K562 (cell line): ENCODE results near the gene FNBP1. TPM values are rescaled to one million over a fixed set of nuclear protein-coding genes. Genes with fewer than 3 reads are reported as not detected.

Source experiments
- ATAC-seq: fragments of 200-7000 bp; cut with Tn5 transposase; 3 replicates; pipeline ENCODE4 v1.9.1; 2020; ENCODE audit warnings: moderate library complexity
- BruUV-seq: library from RNA; stranded (reverse); fragments of 400-500 nt; replicated peaks from 2 replicates; lab custom pipeline; 2021; lab: Mats Ljungman, UMichigan
- CTCF ChIA-PET: fragments of 300-600 bp; formaldehyde crosslinking; extraction: SDS; loops from one replicate; lab custom pipeline; 2021; ENCODE audit warnings: low intra/inter-chr PET ratio; lab: Yijun Ruan, JAX
- POLR2A ChIA-PET: fragments of 300-600, 350-650 bp; sonication (Branson Sonifier 250); formaldehyde crosslinking; extraction: SDS; loops from one replicate; lab custom pipeline; 2021; ENCODE audit warnings: antibody characterized with exemption, inconsistent platforms; lab: Yijun Ruan, JAX
- DNase-seq, 4 experiments: peaks; one replicate each; pipeline versions ENCODE4 v3.0.0 to v3.0.0-alpha.2; 2011 to 2018; ENCODE audit warnings: low spot score in 3 of 4, mixed read lengths in 3 of 4; ENCODE audit errors: extremely low read depth in 1 of 4
- FAIRE-seq: peaks from 2 replicates; lab custom pipeline; 2011; peaks lifted over from hg19 to GRCh38; lab: Jason Lieb, UNC
- H2AFZ ChIP-seq: 2 replicates; pipeline ENCODE4 v1.6.0; 2011; ENCODE audit warnings: low read depth, low read length, control low read depth, inconsistent platforms
- H3K27ac ChIP-seq: fragments of 200-600 bp; 3 replicates; pipeline ENCODE4 v1.8.0; 2011; ENCODE audit warnings: low read depth, mild to moderate bottlenecking, control low read depth, inconsistent platforms, low read length, moderate library complexity, mixed read lengths; ENCODE audit errors: extremely low read depth
- H3K27me3 ChIP-seq, 2 experiments: fragments of 300-600 bp in 1 of 2; 2 replicates in 1 of 2; 3 replicates in 1 of 2; pipeline versions ENCODE4 v1.6.0 to v1.8.0; 2011; ENCODE audit warnings: inconsistent platforms in 2 of 2, low read length in 2 of 2, mild to moderate bottlenecking in 1 of 2, mixed read lengths in 1 of 2, moderate library complexity in 1 of 2; ENCODE audit not compliant: control insufficient read depth in 2 of 2, insufficient read depth in 2 of 2
- H3K36me3 ChIP-seq: fragments of 300-600 bp; 3 replicates; pipeline ENCODE4 v1.8.0; 2011; ENCODE audit warnings: mild to moderate bottlenecking, low read length, inconsistent platforms; ENCODE audit not compliant: control insufficient read depth, insufficient read depth
- H3K4me1 ChIP-seq, 2 experiments: fragments of 200-600 bp in 1 of 2; replicated peaks in 1 of 2; 2 replicates in 1 of 2; 3 replicates in 1 of 2; pipeline versions ENCODE4 v1.5.1 to v1.8.0; 2011; ENCODE audit warnings: inconsistent platforms in 2 of 2, low read length in 2 of 2, mild to moderate bottlenecking in 1 of 2, mixed read lengths in 1 of 2, moderate library complexity in 1 of 2; ENCODE audit not compliant: control insufficient read depth in 2 of 2, insufficient read depth in 2 of 2
- H3K4me2 ChIP-seq: 2 replicates; pipeline ENCODE4 v1.6.1; 2011; ENCODE audit warnings: low read length, control low read depth, inconsistent platforms, mixed read lengths; ENCODE audit not compliant: insufficient read depth
- H3K4me3 ChIP-seq: fragments of 200-600 bp; sonication (generic), shearing (Covaris generic); 2 replicates; pipeline ENCODE4 v1.5.1; 2016; ENCODE audit warnings: control low read depth, inconsistent platforms
- H3K79me2 ChIP-seq: fragments of 200-600 bp; 3 replicates; pipeline ENCODE4 v1.8.0; 2011; ENCODE audit warnings: low read length, inconsistent platforms; ENCODE audit not compliant: control insufficient read depth, insufficient read depth
- H3K9ac ChIP-seq, 2 experiments: 2 replicates each; pipeline versions ENCODE4 v1.6.0 to v1.6.1; 2011; ENCODE audit warnings: low read depth in 2 of 2, low read length in 2 of 2, control low read depth in 1 of 2, inconsistent platforms in 1 of 2, mild to moderate bottlenecking in 1 of 2, mixed read lengths in 1 of 2; ENCODE audit not compliant: insufficient read depth in 1 of 2
- H3K9me1 ChIP-seq: one replicate; pipeline ENCODE4 v1.6.0; 2011; ENCODE audit warnings: inconsistent platforms, mild to moderate bottlenecking, low read length, moderate library complexity; ENCODE audit not compliant: control insufficient read depth, insufficient read depth
- H3K9me3 ChIP-seq: replicated peaks from 2 replicates; pipeline ENCODE4 v1.5.1; 2011; ENCODE audit warnings: low read depth, low read length, inconsistent platforms; ENCODE audit not compliant: control insufficient read depth, insufficient read depth
- H4K20me1 ChIP-seq: replicated peaks from 2 replicates; pipeline ENCODE4 v1.6.1; 2011; ENCODE audit warnings: low read length, inconsistent platforms, mixed read lengths; ENCODE audit not compliant: control insufficient read depth, insufficient read depth
- CCNT2 ChIP-seq: IDR thresholded peaks from 2 replicates; pipeline ENCODE4 v1.6.1; 2011; ENCODE audit warnings: borderline replicate concordance, low read depth, mild to moderate bottlenecking, moderate library complexity, mixed read lengths, low read length; ENCODE audit not compliant: insufficient read length; ENCODE audit errors: extremely low read depth
- GATAD2B ChIP-seq: fragments of 450-650 bp; IDR thresholded peaks from 2 replicates; pipeline ENCODE4 v1.6.1; 2017; ENCODE audit warnings: mild to moderate bottlenecking, borderline replicate concordance
- MCM2 ChIP-seq: fragments of 450-650 bp; IDR thresholded peaks from 2 replicates; pipeline ENCODE4 v1.6.1; 2017; ENCODE audit warnings: low read depth, mild to moderate bottlenecking
- MCM5 ChIP-seq: fragments of 450-650 bp; IDR thresholded peaks from 2 replicates; pipeline ENCODE4 v1.6.1; 2016; ENCODE audit warnings: low read depth
- MECOM ChIP-seq: fragments of 250-450 bp; sonication (Bioruptor Pico); IDR thresholded peaks from 2 replicates; pipeline ENCODE4 v1.8.0; 2022; ENCODE audit warnings: inconsistent platforms
- NR2C1 ChIP-seq, 2 experiments: fragments of 450-650 bp; IDR thresholded peaks; 2 replicates each; pipeline ENCODE4 v1.6.1; 2017; ENCODE audit warnings: mild to moderate bottlenecking in 2 of 2, antibody characterized with exemption in 1 of 2, inconsistent platforms in 1 of 2, missing compliant biosample characterization in 1 of 2, missing genetic modification characterization in 1 of 2
- NR2C2 ChIP-seq, 2 experiments: fragments of 200-800 bp in 1 of 2; sonication (Bioruptor generic) in 1 of 2; sonication (generic) in 1 of 2; formaldehyde crosslinking in 1 of 2; IDR thresholded peaks; 2 replicates each; pipeline versions ENCODE4 v1.6.1 to v1.8.0; 2016 to 2022; ENCODE audit warnings: mild to moderate bottlenecking in 1 of 2, missing compliant biosample characterization in 1 of 2, missing genetic modification characterization in 1 of 2, missing genetic modification reagents in 1 of 2
- SRF ChIP-seq, 2 experiments: fragments of 250-450, 450-650 bp in 1 of 2; sonication (Bioruptor Pico) in 1 of 2; sonication (generic) in 1 of 2; formaldehyde crosslinking; IDR thresholded peaks; 2 replicates each; pipeline versions ENCODE4 v1.5.0 to v1.5.1; 2020 to 2022; ENCODE audit warnings: mild to moderate bottlenecking in 1 of 2, missing genetic modification reagents in 1 of 2
- ZFP1 ChIP-seq: fragments of 450-650 bp; formaldehyde crosslinking; IDR thresholded peaks from 2 replicates; pipeline ENCODE4 v1.4.0; 2020; ENCODE audit warnings: mild to moderate bottlenecking, mixed read lengths
- ZNF444 ChIP-seq: fragments of 250-450 bp; sonication (Bioruptor Pico); IDR thresholded peaks from 2 replicates; pipeline ENCODE4 v1.4.0; 2020; ENCODE audit warnings: mild to moderate bottlenecking, moderate library complexity
- WGBS: fragments of 100-300 bp; shearing (Covaris generic); methylation state at CpG from one replicate; pipeline ENCODE4 v1.1.6; 2016; ENCODE audit warnings: low coverage, mixed read lengths; ENCODE audit not compliant: insufficient coverage; ENCODE audit errors: missing lambda C conversion rate; 5-methylcytosine and 5-hydroxymethylcytosine counted together
- in situ Hi-C: fragments of 300-500 bp; cut with MboI; formaldehyde crosslinking; loops from 4 replicates; pipeline ENCODE4 v1.15.0; 2018; ENCODE audit warnings: inconsistent platforms, mixed read lengths
- intact Hi-C: fragments of 100-400 bp; cut with micrococcal nuclease; formaldehyde crosslinking; loops from 2 replicates; pipeline ENCODE4 v1.14.2; 2022
- polyA plus RNA-seq, 8 experiments: library from polyadenylated mRNA; depleted of rRNA in 4 of 8; stranded (reverse) in 5 of 8; unstranded in 3 of 8; fragments of >200 nt; fragmentation: Nextera tagmentation in 2 of 8; fragmentation: Illumina TruSeq in 1 of 8; extraction: Ambion mirVana in 2 of 8; extraction: Trizol in 1 of 8; gene quantifications; 2 replicates each; pipeline versions ENCODE4 v1.2.1 to v1.2.3, GENCODE V29; 2011 to 2014; ENCODE audit warnings: inconsistent platforms in 1 of 8, missing spikeins in 1 of 8
- total RNA-seq, 7 experiments: library from RNA; depleted of rRNA in 6 of 7; stranded (reverse); fragments of >200 nt in 6 of 7; fragmentation: Illumina TruSeq in 2 of 7; extraction: Trizol in 2 of 7; gene quantifications; 2 replicates each; pipeline versions ENCODE4 v1.2.1 to v1.2.3, GENCODE V29; 2011 to 2021; ENCODE audit warnings: low replicate concordance in 1 of 7
- TF ChIP-seq, protein P1 (sequence below): fragments of 450-650 bp; IDR thresholded peaks from 2 replicates; pipeline ENCODE4 v1.6.1; 2016; ENCODE audit warnings: borderline replicate concordance
- TF ChIP-seq, protein P2 (sequence below): IDR thresholded peaks from 2 replicates; pipeline ENCODE4 v1.6.1; 2012; ENCODE audit warnings: low read depth, low read length, improper control_type of control experiment, borderline replicate concordance
- TF ChIP-seq, protein P3 (sequence below): fragments of 450-650 bp; formaldehyde crosslinking; IDR thresholded peaks from 2 replicates; pipeline ENCODE4 v1.4.0; 2020; ENCODE audit warnings: mild to moderate bottlenecking, mixed read lengths
- TF ChIP-seq, protein P4 (sequence below): fragments of 250-450 bp; sonication (Bioruptor Pico); IDR thresholded peaks from 2 replicates; pipeline ENCODE4 v1.9.0; 2021; ENCODE audit warnings: mild to moderate bottlenecking, inconsistent platforms

FNBP1 gene
- total and polyA plus RNA-seq, 9 of the 15 experiments (the other 6 are each of a cell fraction or from before 2014, with no cell fraction given): 1.8 to 14.9 (median 7.6) TPM

DNA sequence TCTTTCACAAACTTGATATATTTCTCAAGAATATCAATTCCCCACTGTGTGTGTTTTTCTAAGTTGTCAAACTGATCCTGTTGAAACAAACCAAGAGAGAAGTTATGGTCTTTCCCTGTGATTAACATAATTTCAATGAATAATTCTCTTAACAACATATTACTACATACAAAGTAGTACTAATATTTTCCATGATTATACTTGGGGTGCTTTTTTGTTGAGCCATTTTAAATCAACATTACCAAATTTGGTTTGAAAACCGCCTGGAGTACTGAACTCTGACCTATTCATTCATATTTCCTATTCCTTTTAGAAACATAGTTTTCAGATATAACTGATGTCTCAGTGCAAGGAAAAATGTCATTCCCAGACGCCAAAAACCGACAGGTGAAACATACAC, 48.1 kb downstream of the FNBP1 start:
- H3K36me3 ChIP-seq: no peaks in the 10 kb centered on the region
- TF ChIP-seq, protein P1, sequence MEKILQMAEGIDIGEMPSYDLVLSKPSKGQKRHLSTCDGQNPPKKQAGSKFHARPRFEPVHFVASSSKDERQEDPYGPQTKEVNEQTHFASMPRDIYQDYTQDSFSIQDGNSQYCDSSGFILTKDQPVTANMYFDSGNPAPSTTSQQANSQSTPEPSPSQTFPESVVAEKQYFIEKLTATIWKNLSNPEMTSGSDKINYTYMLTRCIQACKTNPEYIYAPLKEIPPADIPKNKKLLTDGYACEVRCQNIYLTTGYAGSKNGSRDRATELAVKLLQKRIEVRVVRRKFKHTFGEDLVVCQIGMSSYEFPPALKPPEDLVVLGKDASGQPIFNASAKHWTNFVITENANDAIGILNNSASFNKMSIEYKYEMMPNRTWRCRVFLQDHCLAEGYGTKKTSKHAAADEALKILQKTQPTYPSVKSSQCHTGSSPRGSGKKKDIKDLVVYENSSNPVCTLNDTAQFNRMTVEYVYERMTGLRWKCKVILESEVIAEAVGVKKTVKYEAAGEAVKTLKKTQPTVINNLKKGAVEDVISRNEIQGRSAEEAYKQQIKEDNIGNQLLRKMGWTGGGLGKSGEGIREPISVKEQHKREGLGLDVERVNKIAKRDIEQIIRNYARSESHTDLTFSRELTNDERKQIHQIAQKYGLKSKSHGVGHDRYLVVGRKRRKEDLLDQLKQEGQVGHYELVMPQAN: no peak
- no peak for TF ChIP-seq NR2C1 (IDR thresholded peaks at IDR 0.05)
- peak; percentile 48; the same call in 1 of the 2 replicates for TF ChIP-seq NR2C1 (tag; IDR thresholded peaks at IDR 0.05)
- TF ChIP-seq SRF (CRISPR knock-in tag; IDR thresholded peaks at IDR 0.05): peak in 1 of 2 experiments; percentile 60; a peak in 1 of 4 replicates
- TF ChIP-seq GATAD2B: no peak
- no peak for TF ChIP-seq ZFP1 (CRISPR knock-in tag)
- TF ChIP-seq, protein P2, sequence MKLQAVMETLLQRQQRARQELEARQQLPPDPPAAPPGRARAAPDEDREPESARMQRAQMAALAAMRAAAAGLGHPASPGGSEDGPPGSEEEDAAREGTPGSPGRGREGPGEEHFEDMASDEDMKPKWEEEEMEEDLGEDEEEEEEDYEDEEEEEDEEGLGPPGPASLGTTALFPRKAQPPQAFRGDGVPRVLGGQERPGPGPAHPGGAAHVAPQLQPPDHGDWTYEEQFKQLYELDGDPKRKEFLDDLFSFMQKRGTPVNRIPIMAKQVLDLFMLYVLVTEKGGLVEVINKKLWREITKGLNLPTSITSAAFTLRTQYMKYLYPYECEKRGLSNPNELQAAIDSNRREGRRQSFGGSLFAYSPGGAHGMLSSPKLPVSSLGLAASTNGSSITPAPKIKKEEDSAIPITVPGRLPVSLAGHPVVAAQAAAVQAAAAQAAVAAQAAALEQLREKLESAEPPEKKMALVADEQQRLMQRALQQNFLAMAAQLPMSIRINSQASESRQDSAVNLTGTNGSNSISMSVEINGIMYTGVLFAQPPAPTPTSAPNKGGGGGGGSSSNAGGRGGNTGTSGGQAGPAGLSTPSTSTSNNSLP: no peak
- TF ChIP-seq MECOM: no peak
- TF ChIP-seq, protein P3, sequence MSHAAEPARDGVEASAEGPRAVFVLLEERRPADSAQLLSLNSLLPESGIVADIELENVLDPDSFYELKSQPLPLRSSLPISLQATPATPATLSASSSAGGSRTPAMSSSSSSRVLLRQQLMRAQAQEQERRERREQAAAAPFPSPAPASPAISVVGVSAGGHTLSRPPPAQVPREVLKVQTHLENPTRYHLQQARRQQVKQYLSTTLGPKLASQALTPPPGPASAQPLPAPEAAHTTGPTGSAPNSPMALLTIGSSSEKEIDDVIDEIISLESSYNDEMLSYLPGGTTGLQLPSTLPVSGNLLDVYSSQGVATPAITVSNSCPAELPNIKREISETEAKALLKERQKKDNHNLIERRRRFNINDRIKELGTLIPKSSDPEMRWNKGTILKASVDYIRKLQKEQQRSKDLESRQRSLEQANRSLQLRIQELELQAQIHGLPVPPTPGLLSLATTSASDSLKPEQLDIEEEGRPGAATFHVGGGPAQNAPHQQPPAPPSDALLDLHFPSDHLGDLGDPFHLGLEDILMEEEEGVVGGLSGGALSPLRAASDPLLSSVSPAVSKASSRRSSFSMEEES (CRISPR knock-in tag): no peak
- TF ChIP-seq, protein P4, sequence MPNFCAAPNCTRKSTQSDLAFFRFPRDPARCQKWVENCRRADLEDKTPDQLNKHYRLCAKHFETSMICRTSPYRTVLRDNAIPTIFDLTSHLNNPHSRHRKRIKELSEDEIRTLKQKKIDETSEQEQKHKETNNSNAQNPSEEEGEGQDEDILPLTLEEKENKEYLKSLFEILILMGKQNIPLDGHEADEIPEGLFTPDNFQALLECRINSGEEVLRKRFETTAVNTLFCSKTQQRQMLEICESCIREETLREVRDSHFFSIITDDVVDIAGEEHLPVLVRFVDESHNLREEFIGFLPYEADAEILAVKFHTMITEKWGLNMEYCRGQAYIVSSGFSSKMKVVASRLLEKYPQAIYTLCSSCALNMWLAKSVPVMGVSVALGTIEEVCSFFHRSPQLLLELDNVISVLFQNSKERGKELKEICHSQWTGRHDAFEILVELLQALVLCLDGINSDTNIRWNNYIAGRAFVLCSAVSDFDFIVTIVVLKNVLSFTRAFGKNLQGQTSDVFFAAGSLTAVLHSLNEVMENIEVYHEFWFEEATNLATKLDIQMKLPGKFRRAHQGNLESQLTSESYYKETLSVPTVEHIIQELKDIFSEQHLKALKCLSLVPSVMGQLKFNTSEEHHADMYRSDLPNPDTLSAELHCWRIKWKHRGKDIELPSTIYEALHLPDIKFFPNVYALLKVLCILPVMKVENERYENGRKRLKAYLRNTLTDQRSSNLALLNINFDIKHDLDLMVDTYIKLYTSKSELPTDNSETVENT (CRISPR knock-in tag): no peak
- TF ChIP-seq MCM5: no peak
- no peak for TF ChIP-seq NR2C2 (CRISPR knock-in tag; IDR thresholded peaks at IDR 0.05)
- peak; percentile 67 for TF ChIP-seq NR2C2 (tag; IDR thresholded peaks at IDR 0.05)
- TF ChIP-seq ZNF444 (CRISPR knock-in tag): no peak
- TF ChIP-seq MCM2: no peak
- no peak for TF ChIP-seq CCNT2

More for the DNA sequence above, 48.1 kb downstream of the FNBP1 start:
- Histone ChIP-seq H3K9me3 (no peaks in the 10 kb centered on the region), H3K27ac (peak overlapping the region; percentile 84; the same call in 1 of the 3 replicates), H3K4me3 (no peak overlapping the region), H3K79me2 (no peaks in the 10 kb centered on the region), H2AFZ (peak overlapping the region; percentile 96), H4K20me1 (no peaks in the 10 kb centered on the region), H3K9ac (0 out of 4 replicates have a peak overlapping the region, but pooled peaks of 1 of the 2 experiments have one; percentile 54), H3K27me3 (no peaks in the 10 kb centered on the region), H3K4me2 (no peak overlapping the region), H3K4me1 (peaks cover 9 to 23% of the 10 kb centered on the region in 2 experiments; a peak in 4 of 5 replicates), H3K9me1 (no peaks in the 10 kb centered on the region)
- DNase-seq: no peak
- ATAC-seq: no peak
- 30% methylated on average over 3 of the region's 3 CpGs for WGBS
- intact Hi-C loops: no loop called here
- in situ Hi-C loops: no loop called here
- POLR2A ChIA-PET: interaction anchor here (1.1 to 1.6 kb wide), 2 partner anchors 10 to 21 kb away, joined by 6 to 7 read pairs; no protein-coding TSS in a partner anchor
- BruUV-seq: no TSS peak
- FAIRE-seq: no peak
- CTCF ChIA-PET: no interaction called here
